Astrocyte (in vitro differentiated cells and primary cell): Measurements from ENCODE around the gene TBXAS1. TPM values are rescaled to one million over a fixed set of nuclear protein-coding genes. Genes with fewer than 3 reads are reported as not detected.
A peak's percentile ranks its signal among the peaks of the same experiment; 100 is the strongest.

Experiments
- DNase-seq: peaks from one replicate; pipeline ENCODE4 v3.0.0-alpha.2; 2010; ENCODE audit warnings: low read depth
- FAIRE-seq: peaks from 2 replicates; lab custom pipeline; 2011; peaks lifted over from hg19 to GRCh38; lab: Jason Lieb, UNC
- H2AFZ ChIP-seq: 2 replicates; pipeline ENCODE4 v1.6.0; 2012; ENCODE audit warnings: low read depth, low read length, inconsistent platforms
- H3K27ac ChIP-seq: 2 replicates; pipeline ENCODE4 v1.5.1; 2011; ENCODE audit warnings: low read depth, low read length, inconsistent platforms
- H3K27me3 ChIP-seq: 2 replicates; pipeline ENCODE4 v1.6.0; 2011; ENCODE audit warnings: low read length, inconsistent platforms; ENCODE audit not compliant: insufficient read depth
- H3K36me3 ChIP-seq: 2 replicates; pipeline ENCODE4 v1.5.1; 2011; ENCODE audit warnings: low read length, inconsistent platforms; ENCODE audit not compliant: insufficient read depth
- H3K4me1 ChIP-seq: 2 replicates; pipeline ENCODE4 v1.5.1; 2011; ENCODE audit warnings: low read length, inconsistent platforms; ENCODE audit not compliant: insufficient read depth
- H3K4me2 ChIP-seq: 2 replicates; pipeline ENCODE4 v1.6.0; 2012; ENCODE audit warnings: low read length, inconsistent platforms
- H3K4me3 ChIP-seq: 2 replicates; pipeline ENCODE4 v1.5.1; 2011; ENCODE audit warnings: low read depth, mild to moderate bottlenecking, low read length, inconsistent platforms; ENCODE audit not compliant: insufficient read depth
- H3K79me2 ChIP-seq: 2 replicates; pipeline ENCODE4 v1.6.0; 2012; ENCODE audit warnings: mild to moderate bottlenecking, low read length, inconsistent platforms; ENCODE audit not compliant: insufficient read depth
- H3K9ac ChIP-seq: 2 replicates; pipeline ENCODE4 v1.6.0; 2012; ENCODE audit warnings: mild to moderate bottlenecking, low read length, inconsistent platforms
- H3K9me3 ChIP-seq: 2 replicates; pipeline ENCODE4 v1.5.1; 2012; ENCODE audit warnings: low read depth, mild to moderate bottlenecking, low read length, inconsistent platforms; ENCODE audit not compliant: insufficient read depth
- H4K20me1 ChIP-seq: 2 replicates; pipeline ENCODE4 v1.6.0; 2012; ENCODE audit warnings: low read length, inconsistent platforms; ENCODE audit not compliant: insufficient read depth
- H3K27ac Mint-ChIP-seq: one replicate; pipeline ENCODE4 v1.8.0; 2021; ENCODE audit warnings: mild to moderate bottlenecking, mixed read lengths; ENCODE audit not compliant: unreplicated experiment
- H3K27me3 Mint-ChIP-seq: one replicate; pipeline ENCODE4 v1.8.0; 2021; ENCODE audit warnings: low read depth, mixed read lengths; ENCODE audit not compliant: unreplicated experiment
- H3K36me3 Mint-ChIP-seq: one replicate; pipeline ENCODE4 v1.8.0; 2021; ENCODE audit warnings: low read depth, mixed read lengths; ENCODE audit not compliant: unreplicated experiment
- H3K4me1 Mint-ChIP-seq: one replicate; pipeline ENCODE4 v1.8.0; 2021; ENCODE audit warnings: low read depth, mixed read lengths; ENCODE audit not compliant: unreplicated experiment
- H3K4me3 Mint-ChIP-seq: one replicate; pipeline ENCODE4 v1.8.0; 2021; ENCODE audit warnings: mild to moderate bottlenecking, moderate library complexity, mixed read lengths; ENCODE audit not compliant: unreplicated experiment
- H3K9me3 Mint-ChIP-seq: one replicate; pipeline ENCODE4 v1.8.0; 2021; ENCODE audit warnings: mild to moderate bottlenecking, mixed read lengths; ENCODE audit not compliant: unreplicated experiment
- CTCF ChIP-seq: IDR thresholded peaks from 2 replicates; pipeline ENCODE4 v1.5.1; 2011; ENCODE audit warnings: low read depth, mild to moderate bottlenecking, inconsistent platforms, low read length, moderate library complexity; ENCODE audit not compliant: insufficient read depth
- EZH2 ChIP-seq: IDR thresholded peaks from 2 replicates; pipeline ENCODE4 v1.6.1; 2012; ENCODE audit warnings: mild to moderate bottlenecking, low read length, inconsistent platforms; ENCODE audit not compliant: insufficient read depth
- total RNA-seq: library from RNA; stranded (reverse); gene quantifications from 2 replicates; pipeline ENCODE4 v1.2.1, GENCODE V29; 2021

TBXAS1 gene
- total RNA-seq, 1 donor from 2014 or later, result 1.1 TPM

DNA sequence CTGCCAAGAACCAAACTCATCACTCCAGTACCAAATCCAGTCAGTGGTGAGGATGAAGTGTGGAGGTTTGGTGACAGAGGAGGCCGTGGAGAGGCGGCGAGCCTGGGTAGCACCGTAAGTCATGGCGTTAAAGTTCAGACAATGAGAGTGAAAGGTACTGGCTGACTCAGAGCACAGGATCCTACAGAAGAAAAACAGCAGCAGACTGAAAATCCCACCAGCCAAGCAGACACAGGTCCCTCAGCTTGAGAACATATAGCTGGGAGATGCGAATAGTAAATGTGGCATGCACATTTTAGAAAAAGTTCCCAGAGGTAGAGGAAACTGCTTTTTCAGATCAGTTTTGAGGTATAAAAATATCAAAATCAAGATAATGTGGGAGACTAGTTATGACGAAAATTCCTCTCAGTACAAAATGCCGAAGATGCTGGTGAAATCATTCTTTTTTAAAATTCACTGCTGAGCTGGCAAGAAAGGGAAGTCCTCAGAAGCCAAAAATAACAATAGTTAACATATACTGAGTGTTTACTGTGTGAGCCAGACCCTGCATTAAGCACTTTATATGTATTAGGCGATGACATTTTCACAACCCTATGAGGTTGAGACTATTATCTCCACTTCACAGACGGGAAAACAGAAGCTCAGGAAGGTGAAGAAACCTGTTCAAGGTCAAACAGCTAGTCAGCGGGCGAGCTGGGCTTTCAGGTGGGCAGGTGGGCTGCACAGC, 212.8 kb downstream of the TBXAS1 start:
- no peak overlapping the region for H2AFZ ChIP-seq
- no peaks in the 10 kb centered on the region for H3K9me3 ChIP-seq
- peaks cover 48% of the 10 kb centered on the region for H3K36me3 Mint-ChIP-seq
- H3K27me3 Mint-ChIP-seq, result no peaks in the 10 kb centered on the region
- H3K79me2 ChIP-seq, result no peaks in the 10 kb centered on the region
- peaks cover 8% of the 10 kb centered on the region for H3K4me1 Mint-ChIP-seq
- TF ChIP-seq CTCF, result no peak
- TF ChIP-seq EZH2, result no peak
- H3K4me2 ChIP-seq, result peak overlapping the region; percentile 62
- H3K4me3 Mint-ChIP-seq, result no peak overlapping the region
- DNase-seq (peak; percentile 50), FAIRE-seq (no peak)
- no peak overlapping the region for H3K27ac ChIP-seq
- peak overlapping the region; percentile 17 for H3K9ac ChIP-seq
- H3K4me3 ChIP-seq, result peak overlapping the region; percentile 30
- H3K9me3 Mint-ChIP-seq, result no peaks in the 10 kb centered on the region
- H4K20me1 ChIP-seq, result no peaks in the 10 kb centered on the region
- H3K27me3 ChIP-seq, result no peaks in the 10 kb centered on the region
- no peaks in the 10 kb centered on the region for H3K36me3 ChIP-seq
- H3K4me1 ChIP-seq, result peaks cover 12% of the 10 kb centered on the region
- no peak overlapping the region for H3K27ac Mint-ChIP-seq

DNA sequence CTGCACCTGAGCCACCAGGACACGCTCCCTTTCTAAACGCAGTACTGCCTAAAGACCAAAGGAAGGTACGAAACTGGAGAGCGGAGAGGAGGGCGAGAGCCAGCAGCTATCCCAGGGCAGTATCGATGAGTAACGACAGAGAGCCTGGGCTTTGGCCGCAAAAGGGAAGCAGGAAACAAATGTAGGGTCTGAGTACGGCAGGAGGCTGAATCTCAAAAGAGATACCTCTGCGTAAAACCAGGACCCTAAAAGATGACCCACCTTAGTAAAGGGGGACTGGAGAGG, 213.3 kb downstream of the TBXAS1 start:
- no peaks in the 10 kb centered on the region for H3K9me3 ChIP-seq
- H3K4me2 ChIP-seq, result peak overlapping the region; percentile 62
- Mint-ChIP-seq H3K27me3 (no peaks in the 10 kb centered on the region), H3K4me3 (no peak overlapping the region), H3K27ac (no peak overlapping the region), H3K36me3 (peaks cover 49% of the 10 kb centered on the region), H3K4me1 (peaks cover 8% of the 10 kb centered on the region), H3K9me3 (no peaks in the 10 kb centered on the region)
- TF ChIP-seq EZH2 (no peak), CTCF (no peak)
- H3K79me2 ChIP-seq, result no peaks in the 10 kb centered on the region
- FAIRE-seq (no peak), DNase-seq (no peak)
- no peaks in the 10 kb centered on the region for H4K20me1 ChIP-seq
- no peak overlapping the region for H3K27ac ChIP-seq
- H3K27me3 ChIP-seq, result no peaks in the 10 kb centered on the region
- no peak overlapping the region for H3K4me3 ChIP-seq
- peaks cover 12% of the 10 kb centered on the region for H3K4me1 ChIP-seq
- no peak overlapping the region for H2AFZ ChIP-seq
- H3K36me3 ChIP-seq, result no peaks in the 10 kb centered on the region
- H3K9ac ChIP-seq, result peak overlapping the region; percentile 17

DNA sequence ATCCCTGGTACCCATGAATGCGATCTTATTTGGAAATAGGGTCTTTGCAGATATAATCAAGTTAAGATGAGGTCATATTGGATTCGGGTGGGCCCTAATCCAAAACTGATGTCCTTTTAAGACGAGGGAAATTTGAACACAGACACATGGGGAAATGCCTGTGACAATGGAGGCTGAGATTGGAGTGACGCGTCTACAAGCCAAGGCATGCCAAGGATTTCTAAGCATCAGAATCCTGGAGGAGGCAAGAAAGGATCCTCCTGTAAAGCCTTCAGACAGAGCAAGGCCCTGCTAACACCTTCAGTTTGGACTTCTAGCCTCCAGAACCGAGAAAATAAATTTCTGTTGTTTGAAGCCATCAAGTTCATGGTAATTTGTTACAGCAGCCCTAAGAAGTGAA, 215.2 kb downstream of the TBXAS1 start:
- no peak overlapping the region for H3K4me3 Mint-ChIP-seq

More for the DNA sequence above, 215.2 kb downstream of the TBXAS1 start:
- Histone ChIP-seq H3K9ac (no peak overlapping the region), H3K9me3 (no peaks in the 10 kb centered on the region), H3K36me3 (no peaks in the 10 kb centered on the region), H3K27ac (no peak overlapping the region), H3K27me3 (no peaks in the 10 kb centered on the region), H3K4me3 (no peak overlapping the region), H3K79me2 (no peaks in the 10 kb centered on the region), H3K4me1 (peaks cover 12% of the 10 kb centered on the region), H2AFZ (no peak overlapping the region), H3K4me2 (no peak overlapping the region), H4K20me1 (no peaks in the 10 kb centered on the region)
- H3K27me3 Mint-ChIP-seq, result no peaks in the 10 kb centered on the region
- TF ChIP-seq CTCF, result no peak
- no peak for DNase-seq
- H3K4me1 Mint-ChIP-seq, result peaks cover 8% of the 10 kb centered on the region
- FAIRE-seq, result no peak
- peaks cover 47% of the 10 kb centered on the region for H3K36me3 Mint-ChIP-seq
- no peaks in the 10 kb centered on the region for H3K9me3 Mint-ChIP-seq
- H3K27ac Mint-ChIP-seq, result no peak overlapping the region
